Activated T-helper 1 cell treated with anti-CD3 and anti-CD28 coated beads, Interleukin-12 subunit alpha, Interleukin-12 subunit beta, Interleukin-2, Interleukin-4 antibody, amounts not matched to agents 30 ng/mL and 10 ng/mL and 1 ng/mL, durations not matched to agents 14 hours and 24 hours and 36 hours (primary cell): Measurements from ENCODE around the gene GJB2. TPM values are rescaled to one million over a fixed set of nuclear protein-coding genes. Genes with fewer than 3 reads are reported as not detected.

Experiments used
- DNase-seq: peaks from one replicate; pipeline ENCODE4 v3.0.0; 2021; ENCODE audit warnings: low spot score
- H3K27ac Mint-ChIP-seq: one replicate; pipeline ENCODE4 v1.8.0; 2021; ENCODE audit warnings: mild to moderate bottlenecking, mixed read lengths
- H3K27me3 Mint-ChIP-seq: one replicate; pipeline ENCODE4 v1.8.0; 2022; ENCODE audit warnings: mild to moderate bottlenecking, moderate library complexity, mixed read lengths; ENCODE audit not compliant: insufficient read depth
- H3K36me3 Mint-ChIP-seq: one replicate; pipeline ENCODE4 v1.8.0; 2021; ENCODE audit warnings: low read depth, mixed read lengths
- H3K4me1 Mint-ChIP-seq: one replicate; pipeline ENCODE4 v1.8.0; 2021; ENCODE audit warnings: low read depth, mixed read lengths
- H3K4me3 Mint-ChIP-seq: one replicate; pipeline ENCODE4 v1.8.0; 2021; ENCODE audit warnings: mild to moderate bottlenecking, moderate library complexity, mixed read lengths
- H3K9me3 Mint-ChIP-seq: one replicate; pipeline ENCODE4 v1.8.0; 2021; ENCODE audit warnings: mixed read lengths
- intact Hi-C: fragments of 100-400 bp; cut with micrococcal nuclease; formaldehyde crosslinking; loops from one replicate; pipeline ENCODE4 v1.15.1; 2024
- total RNA-seq: library from RNA; stranded (reverse); gene quantifications from 2 replicates; pipeline ENCODE4 v1.2.3, GENCODE V29; 2022

GJB2 gene
- total RNA-seq, 1 donor from 2014 or later, result 2.9 TPM

DNA sequence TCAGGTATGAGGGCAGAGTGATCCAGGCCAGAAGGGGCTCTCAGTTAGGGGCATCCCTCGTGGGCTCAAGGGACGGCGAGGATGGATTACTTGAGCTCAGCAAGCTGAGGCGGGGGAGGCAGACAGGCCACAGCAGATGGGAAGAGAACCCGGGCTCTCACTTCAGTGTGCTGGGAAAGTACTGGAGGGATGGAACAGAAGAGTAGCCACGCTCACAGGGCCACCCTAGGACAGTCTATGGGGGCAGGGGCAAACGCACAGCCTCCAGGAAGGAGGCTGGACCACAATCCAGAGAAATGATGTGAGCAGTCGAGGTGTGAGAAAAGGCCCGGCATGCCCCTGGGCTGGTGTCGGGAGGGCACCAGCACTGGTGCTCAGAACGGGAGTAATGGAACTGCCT is 41.1 kb downstream of the GJB2 start:
- Mint-ChIP-seq H3K4me1 (no peaks in the 10 kb centered on the region), H3K9me3 (no peaks in the 10 kb centered on the region), H3K36me3 (no peaks in the 10 kb centered on the region), H3K27ac (no peak overlapping the region), H3K27me3 (peaks cover 49% of the 10 kb centered on the region), H3K4me3 (no peak overlapping the region)
- intact Hi-C loops, result no loop called here
- no peak for DNase-seq

DNA sequence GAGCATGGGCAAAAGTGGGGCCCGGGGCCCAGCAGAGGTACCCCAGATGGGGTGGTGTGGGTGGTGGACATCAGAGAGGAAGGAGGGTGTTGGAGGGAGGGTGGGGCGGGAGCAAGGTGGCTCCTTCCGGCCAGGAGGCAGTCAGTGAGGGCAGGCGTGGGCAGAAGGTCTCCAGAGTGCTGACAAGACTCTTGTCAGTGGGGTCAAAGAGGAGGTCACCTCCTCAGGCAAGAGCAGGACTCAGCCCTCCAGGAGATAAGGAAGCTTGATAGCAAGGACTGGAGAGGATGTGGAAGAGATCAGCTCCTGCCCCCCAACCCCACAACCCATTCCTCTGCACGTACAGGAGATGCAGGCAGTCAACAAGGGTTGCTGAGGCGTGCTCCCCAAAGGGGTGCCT is 41.7 kb downstream of the GJB2 start:
- Mint-ChIP-seq H3K4me1 (no peaks in the 10 kb centered on the region), H3K27me3 (peaks cover 46% of the 10 kb centered on the region), H3K27ac (no peak overlapping the region), H3K9me3 (no peaks in the 10 kb centered on the region), H3K4me3 (no peak overlapping the region), H3K36me3 (no peaks in the 10 kb centered on the region)
- no peak for DNase-seq
- intact Hi-C loops, result no loop called here

DNA sequence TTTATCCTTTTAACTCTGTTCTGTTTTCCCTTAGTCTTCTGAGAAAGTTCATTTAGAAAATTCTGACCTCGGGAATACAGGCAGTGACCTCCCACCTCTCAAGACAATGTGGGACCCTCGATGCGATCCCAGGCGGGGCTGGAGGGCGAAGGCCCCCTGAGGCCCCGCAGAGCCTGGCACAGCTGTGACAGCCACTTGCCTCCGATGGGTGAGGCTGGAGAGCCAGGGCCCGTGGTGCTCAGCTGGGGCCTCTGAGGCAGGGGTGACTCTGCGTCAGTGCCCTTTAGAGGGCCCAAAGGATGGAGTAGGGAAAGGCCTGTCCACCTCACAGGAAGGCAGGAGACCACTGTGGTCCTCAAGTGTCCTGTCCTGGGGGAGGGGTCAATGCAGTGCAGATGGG is 42.2 kb downstream of the GJB2 start:
- intact Hi-C loops, result no loop called here
- no peaks in the 10 kb centered on the region for H3K4me1 Mint-ChIP-seq
- no peak overlapping the region for H3K4me3 Mint-ChIP-seq
- no peaks in the 10 kb centered on the region for H3K9me3 Mint-ChIP-seq
- peaks cover 45% of the 10 kb centered on the region for H3K27me3 Mint-ChIP-seq
- no peak overlapping the region for H3K27ac Mint-ChIP-seq
- no peak for DNase-seq
- H3K36me3 Mint-ChIP-seq, result no peaks in the 10 kb centered on the region

DNA sequence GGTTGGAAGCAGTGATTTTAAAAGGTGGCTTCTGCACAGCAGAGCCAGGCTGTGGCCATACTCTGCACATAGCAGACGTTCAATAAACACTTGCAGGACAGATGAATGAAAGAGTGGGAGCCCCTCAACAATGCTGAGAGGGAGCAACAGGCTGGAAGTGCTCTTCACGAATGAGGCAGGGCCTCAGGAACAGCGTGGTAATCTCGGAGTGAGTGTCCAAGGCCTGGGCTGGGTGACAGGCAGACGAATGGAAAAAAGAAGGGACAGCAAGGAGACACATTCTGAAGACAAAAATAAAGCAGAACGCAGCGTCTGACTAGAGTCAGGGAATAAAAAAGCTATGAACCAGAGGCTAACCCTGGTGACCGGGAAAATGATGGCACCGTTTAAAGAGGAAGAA is 43.0 kb downstream of the GJB2 start:
- no peaks in the 10 kb centered on the region for H3K9me3 Mint-ChIP-seq
- H3K27ac Mint-ChIP-seq, result no peak overlapping the region
- intact Hi-C loops, result no loop called here
- H3K27me3 Mint-ChIP-seq, result peaks cover 42% of the 10 kb centered on the region
- no peak overlapping the region for H3K4me3 Mint-ChIP-seq
- no peaks in the 10 kb centered on the region for H3K36me3 Mint-ChIP-seq
- H3K4me1 Mint-ChIP-seq, result no peaks in the 10 kb centered on the region
- no peak for DNase-seq

DNA sequence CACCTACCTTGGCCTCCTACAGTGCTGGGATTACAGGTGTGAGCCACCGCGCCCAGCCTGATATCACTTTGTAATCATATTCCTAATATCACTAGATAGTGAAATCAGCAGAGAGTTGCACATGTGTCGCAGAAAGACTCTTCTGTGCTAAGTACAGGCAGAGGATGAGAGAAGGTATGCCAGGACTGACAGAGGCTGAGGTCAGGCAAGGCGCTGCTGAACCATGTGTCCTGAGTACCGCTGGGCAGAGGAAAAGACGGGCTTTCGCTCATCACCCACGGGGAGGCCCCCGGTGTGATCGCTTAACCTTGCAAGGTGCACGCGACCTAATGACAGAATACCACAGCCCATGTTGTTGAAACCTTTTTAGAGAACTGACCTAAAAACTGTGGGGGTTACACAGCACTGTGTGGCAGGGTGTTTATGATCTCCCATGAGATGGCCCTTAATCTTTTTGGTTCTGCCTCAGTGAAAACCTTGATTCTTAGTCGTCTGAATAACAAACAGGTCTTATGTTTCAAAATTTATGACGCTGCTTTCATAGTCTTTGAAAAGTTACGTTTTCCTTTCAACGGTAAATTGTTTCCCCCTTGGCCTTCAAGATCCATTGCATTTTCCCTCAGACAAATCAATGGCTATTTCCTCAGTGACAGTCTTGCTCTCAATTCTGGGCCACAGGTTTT is 44.1 kb downstream of the GJB2 start:
- intact Hi-C loops, result no loop called here
- peaks cover 38% of the 10 kb centered on the region for H3K27me3 Mint-ChIP-seq
- H3K36me3 Mint-ChIP-seq, result no peaks in the 10 kb centered on the region
- no peak overlapping the region for H3K4me3 Mint-ChIP-seq
- no peak overlapping the region for H3K27ac Mint-ChIP-seq
- no peaks in the 10 kb centered on the region for H3K9me3 Mint-ChIP-seq
- no peak for DNase-seq
- H3K4me1 Mint-ChIP-seq, result no peaks in the 10 kb centered on the region

DNA sequence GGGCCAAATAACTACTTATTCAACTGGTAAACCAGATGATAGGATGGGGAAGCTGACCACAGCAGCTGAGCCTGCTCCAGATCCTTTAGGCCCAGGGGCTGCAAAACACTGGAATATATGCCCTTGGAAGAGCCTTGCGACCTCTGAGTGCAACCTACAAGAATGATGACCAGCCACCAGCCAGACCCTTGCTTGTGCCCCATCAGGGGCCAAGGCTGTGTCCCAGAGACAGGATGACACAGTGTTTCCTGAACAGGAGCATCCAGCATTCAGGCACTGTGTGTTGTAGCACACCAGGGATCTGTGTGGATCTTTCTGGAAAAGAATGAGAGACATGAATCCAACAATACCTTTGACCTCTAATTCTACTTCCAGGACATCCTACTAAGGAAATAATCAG is 46.4 kb downstream of the GJB2 start:
- intact Hi-C loops, result no loop called here
- Mint-ChIP-seq H3K4me1 (peaks cover 4% of the 10 kb centered on the region), H3K27me3 (peaks cover 44% of the 10 kb centered on the region)

DNA sequence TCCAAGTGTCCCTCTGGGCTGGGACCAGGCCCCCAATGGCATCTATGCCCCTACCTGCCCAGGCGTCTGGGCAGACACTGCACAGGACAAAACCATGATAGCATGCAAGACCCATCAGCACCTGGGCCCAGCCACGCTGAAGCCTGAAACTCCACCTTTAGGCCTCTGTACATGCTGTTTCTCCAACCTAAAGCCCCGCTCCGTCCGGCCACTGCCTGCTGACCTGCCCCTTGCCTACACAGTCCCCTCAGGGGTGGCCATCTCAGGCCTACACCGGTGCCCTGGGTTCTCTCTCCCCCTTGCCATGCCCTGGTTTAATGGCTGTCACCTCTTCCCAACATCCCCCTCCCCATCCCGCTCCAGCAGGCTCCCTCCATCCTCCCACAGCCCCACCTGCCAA is 47.2 kb downstream of the GJB2 start:
- DNase-seq, result no peak
- Mint-ChIP-seq H3K27ac (no peak overlapping the region), H3K27me3 (peaks cover 52% of the 10 kb centered on the region), H3K9me3 (no peaks in the 10 kb centered on the region), H3K4me3 (no peak overlapping the region), H3K36me3 (no peaks in the 10 kb centered on the region), H3K4me1 (peaks cover 4% of the 10 kb centered on the region)
- intact Hi-C loops, result no loop called here

More for the DNA sequence above, 46.4 kb downstream of the GJB2 start:
- Mint-ChIP-seq H3K4me3 (no peak overlapping the region), H3K9me3 (no peaks in the 10 kb centered on the region), H3K36me3 (no peaks in the 10 kb centered on the region), H3K27ac (no peak overlapping the region)
- DNase-seq, result no peak

DNA sequence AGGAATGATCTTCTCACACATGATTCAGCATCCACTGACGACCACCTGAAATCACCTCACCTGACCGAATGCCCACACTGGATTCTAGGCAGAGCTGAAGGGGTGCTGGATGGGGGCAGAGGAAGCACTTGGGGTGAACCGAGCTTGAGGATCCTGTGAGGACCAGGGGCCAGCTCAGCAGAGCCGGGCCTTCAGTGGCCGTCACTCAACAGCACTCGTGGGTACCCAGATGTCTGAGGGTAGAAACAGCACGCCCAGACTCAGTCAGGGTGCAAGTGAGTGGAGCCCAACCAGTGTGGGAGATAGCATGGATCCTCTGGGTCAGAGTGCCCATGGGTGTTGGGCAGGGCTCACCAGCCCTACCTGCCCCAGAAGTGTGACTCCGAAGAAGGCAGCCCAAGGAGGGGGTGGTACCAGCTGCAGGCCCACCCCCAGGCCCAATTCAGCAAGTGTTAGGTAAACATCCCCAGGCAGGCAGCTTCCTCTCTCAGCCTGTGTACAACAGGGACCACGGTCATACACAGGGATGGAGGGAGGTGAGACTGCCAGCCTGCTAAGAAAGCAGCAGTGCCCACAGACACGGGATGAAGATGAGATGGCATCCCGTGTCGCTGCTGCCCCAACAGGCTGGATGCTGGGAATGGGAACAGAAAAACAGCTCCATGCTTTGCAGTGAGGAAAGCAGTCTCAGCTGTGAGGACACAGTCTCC is 48.4 kb downstream of the GJB2 start:
- intact Hi-C loops, result no loop called here

DNA sequence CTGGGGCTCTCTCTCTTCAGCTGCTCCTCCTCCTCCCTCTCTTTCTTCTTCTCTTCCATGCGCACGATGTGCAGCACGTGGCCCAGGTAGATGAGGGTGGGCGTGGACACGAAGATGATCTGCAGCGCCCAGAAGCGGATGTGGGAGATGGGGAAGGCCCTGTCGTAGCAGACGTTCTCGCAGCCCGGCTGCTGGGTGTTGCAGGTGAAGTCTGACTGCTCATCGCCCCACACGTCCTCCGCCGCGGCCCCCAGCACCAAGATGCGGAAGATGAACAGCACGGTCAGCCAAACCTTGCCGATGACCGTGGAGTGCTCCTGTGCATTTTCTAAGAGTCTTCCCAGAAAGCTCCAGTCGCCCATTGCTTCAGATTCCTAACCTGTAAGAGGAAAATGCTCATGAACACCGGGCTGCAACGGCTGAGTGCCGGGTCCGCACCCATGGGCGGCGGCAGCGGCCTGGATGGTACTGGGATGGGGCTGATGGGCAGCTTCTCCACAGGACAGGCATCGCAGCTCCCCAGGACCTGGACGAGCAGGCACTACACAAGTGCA is 49.7 kb downstream of the GJB2 start:
- Mint-ChIP-seq H3K9me3 (no peaks in the 10 kb centered on the region), H3K4me3 (no peak overlapping the region), H3K36me3 (no peaks in the 10 kb centered on the region), H3K27ac (no peak overlapping the region), H3K27me3 (peaks cover 68% of the 10 kb centered on the region), H3K4me1 (peaks cover 4% of the 10 kb centered on the region)
- DNase-seq, result no peak
- intact Hi-C loops, result no loop called here

More for the DNA sequence above, 48.4 kb downstream of the GJB2 start:
- H3K4me1 Mint-ChIP-seq, result peaks cover 4% of the 10 kb centered on the region
- peaks cover 63% of the 10 kb centered on the region for H3K27me3 Mint-ChIP-seq
- DNase-seq, result no peak
- H3K27ac Mint-ChIP-seq, result no peak overlapping the region
- no peaks in the 10 kb centered on the region for H3K36me3 Mint-ChIP-seq
- no peak overlapping the region for H3K4me3 Mint-ChIP-seq
- no peaks in the 10 kb centered on the region for H3K9me3 Mint-ChIP-seq

DNA sequence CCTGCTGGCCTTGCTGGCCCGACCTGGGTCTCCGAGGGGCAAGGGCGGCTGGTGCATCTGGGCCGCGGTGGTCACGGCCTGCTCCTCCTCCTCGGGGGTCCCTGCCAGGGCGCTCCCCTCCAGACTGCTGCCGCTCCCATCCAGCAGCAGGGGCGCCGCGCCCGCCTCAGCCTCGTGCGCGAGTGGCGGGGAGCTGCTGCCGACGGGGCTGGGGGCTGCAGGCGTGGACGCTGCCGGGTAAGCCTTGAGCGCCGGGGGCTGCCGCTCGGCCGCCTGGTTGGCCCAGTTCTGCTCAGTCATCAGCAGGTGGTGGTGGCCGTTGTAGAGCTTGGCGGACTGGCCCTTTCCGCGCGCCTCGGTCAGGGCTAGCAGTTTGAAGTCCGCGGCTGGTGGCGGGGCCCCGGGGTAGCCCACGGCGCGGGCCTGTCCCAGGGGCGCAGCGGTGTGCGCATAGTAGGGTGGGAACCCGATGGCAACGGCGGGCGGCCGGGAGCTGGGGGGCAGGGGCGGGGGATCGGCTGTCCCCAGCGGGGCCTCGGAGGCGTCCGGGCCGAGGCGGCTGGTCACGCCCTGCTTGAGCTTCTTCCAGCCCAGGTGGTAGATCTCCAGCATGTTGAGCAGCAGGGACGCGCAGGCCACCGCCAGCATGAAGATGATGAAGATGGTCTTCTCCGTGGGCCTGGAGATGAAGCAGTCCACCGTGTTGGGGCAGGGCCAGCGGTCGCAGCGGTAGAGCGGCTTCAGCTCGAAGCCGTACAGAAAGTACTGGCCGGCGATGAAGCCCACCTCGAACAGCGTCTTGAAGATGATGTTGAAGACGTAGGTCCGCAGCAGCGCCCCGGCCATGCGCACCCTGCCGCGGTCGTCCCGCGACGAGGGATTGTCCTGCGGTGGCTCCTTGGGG is 50.5 kb downstream of the GJB2 start:
- peaks cover 4% of the 10 kb centered on the region for H3K4me1 Mint-ChIP-seq
- intact Hi-C loops, result no loop called here
- H3K36me3 Mint-ChIP-seq, result no peaks in the 10 kb centered on the region
- no peak overlapping the region for H3K27ac Mint-ChIP-seq
- H3K4me3 Mint-ChIP-seq, result no peak overlapping the region
- H3K9me3 Mint-ChIP-seq, result no peaks in the 10 kb centered on the region
- no peak for DNase-seq
- peaks cover 68% of the 10 kb centered on the region for H3K27me3 Mint-ChIP-seq

DNA sequence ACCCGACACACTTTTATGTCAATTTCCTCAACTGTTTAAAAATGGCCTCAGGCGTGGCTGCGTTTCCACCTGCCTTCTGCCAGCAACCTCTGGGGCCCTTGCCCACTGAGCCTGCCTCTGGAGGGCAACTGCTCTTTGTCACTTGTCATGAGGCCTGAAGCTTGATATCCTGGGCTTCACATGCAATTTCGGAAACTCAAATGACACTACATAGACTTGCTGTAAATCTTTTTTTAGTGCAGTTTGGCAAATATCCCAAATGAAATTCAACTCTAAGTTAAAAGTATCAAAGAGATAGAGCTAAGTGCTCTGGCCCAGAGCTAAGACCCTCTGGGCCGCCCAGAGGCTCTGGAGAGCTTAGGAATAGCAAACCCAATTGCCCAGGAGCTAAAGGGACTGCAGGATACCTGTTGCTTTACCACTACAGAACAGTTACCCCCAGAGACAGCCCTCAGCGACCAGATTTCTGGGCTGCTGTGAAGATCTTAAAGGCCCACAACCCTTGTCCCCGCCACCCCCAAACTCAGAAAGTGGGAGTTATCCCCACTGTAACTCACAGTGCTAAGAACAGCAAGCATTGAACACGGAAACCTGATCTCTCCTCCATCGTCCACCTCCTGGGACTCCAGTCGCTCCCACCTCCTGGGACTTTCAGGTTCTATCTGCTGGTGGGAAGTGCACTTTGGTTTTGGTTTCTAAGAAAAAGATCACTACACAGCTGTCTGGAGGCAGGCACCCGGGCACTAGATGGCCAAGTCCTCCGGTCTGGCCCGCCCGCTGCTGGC is 51.3 kb downstream of the GJB2 start:
- Mint-ChIP-seq H3K36me3 (no peaks in the 10 kb centered on the region), H3K4me3 (no peak overlapping the region), H3K27me3 (peaks cover 66% of the 10 kb centered on the region), H3K27ac (no peak overlapping the region), H3K9me3 (no peaks in the 10 kb centered on the region), H3K4me1 (peaks cover 4% of the 10 kb centered on the region)
- intact Hi-C loops, result no loop called here
- DNase-seq, result no peak

DNA sequence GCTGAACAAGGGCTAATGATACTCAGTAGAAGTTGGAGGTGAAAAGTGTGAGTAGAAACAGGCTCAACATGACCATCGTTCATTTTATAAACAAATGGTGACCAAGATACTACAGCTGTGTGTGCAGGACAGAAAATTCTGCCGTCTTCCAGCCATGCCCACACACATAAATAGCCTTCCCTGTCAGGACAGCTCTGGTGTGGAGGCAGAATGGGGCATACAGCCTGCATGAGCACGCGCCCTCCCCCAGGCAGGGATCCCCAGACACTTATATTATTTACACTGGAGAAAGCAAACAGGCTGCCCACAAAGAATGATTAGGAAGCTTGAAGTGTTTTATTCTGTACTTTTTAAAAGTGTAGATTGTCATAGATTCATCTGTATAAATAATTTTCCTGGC is 52.3 kb downstream of the GJB2 start:
- Mint-ChIP-seq H3K9me3 (no peaks in the 10 kb centered on the region), H3K36me3 (no peaks in the 10 kb centered on the region), H3K4me1 (peaks cover 4% of the 10 kb centered on the region), H3K4me3 (no peak overlapping the region), H3K27ac (no peak overlapping the region), H3K27me3 (peaks cover 64% of the 10 kb centered on the region)
- no peak for DNase-seq
- intact Hi-C loops, result no loop called here
